ENCODE measurements around the gene PEX16.

Gene PEX16

DNA sequence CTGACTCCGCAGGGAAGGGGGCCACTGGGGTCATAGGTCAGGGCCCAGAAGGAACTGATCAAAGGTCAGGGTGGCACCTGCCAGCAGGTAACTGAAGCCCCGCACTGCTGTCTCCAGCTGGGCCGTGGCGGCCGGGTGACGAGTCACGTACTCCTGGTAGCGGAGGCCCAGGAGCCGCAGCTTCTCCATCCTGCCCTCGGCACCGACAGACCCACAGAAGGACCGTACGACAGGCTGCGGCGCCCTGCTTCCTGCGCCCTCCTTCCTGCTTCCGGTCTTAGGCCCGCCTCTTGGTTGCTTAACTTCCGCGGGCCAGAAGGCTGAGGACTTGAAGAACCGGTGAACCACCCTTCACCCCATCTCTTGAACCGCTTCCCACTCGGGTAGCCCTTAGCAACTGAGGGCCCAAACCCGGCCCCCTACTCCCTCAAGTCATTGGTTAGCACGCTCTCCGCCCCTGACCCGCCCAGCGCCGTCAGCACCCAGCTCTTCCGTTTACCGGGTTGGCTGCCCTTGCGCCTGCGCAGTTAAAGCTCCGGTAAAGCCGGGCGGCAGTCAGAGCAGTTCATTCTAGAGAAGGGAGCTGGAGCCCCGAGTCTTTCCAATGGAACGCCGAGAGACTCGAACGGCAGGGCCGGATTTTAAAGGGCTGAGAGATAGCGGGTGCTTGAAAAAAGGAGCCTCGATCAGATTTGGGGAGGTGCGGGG is at the start of gene PEX16:
Gene PEX16 (minus strand): TSS at position 255 of the 708 bp plus-strand sequence. CDS start 66 bp downstream, at position 189.
- H3K4me1 Mint-ChIP-seq (ENCODE audit: low read depth), result peaks cover 39% of the 10 kb centered on the region

GRCh38 chr11:45964911-45965389 is 47.3 kb upstream of the PEX16 start:
- no peaks in the 10 kb centered on the region for H3K9me3 Mint-ChIP-seq
- no peak overlapping the region for H3K4me3 Mint-ChIP-seq
- no peaks in the 10 kb centered on the region for H3K27me3 Mint-ChIP-seq
- peaks cover 19% of the 10 kb centered on the region for H3K36me3 Mint-ChIP-seq (ENCODE audit: low read depth)
- no peak overlapping the region for H3K27ac Mint-ChIP-seq
- no peaks in the 10 kb centered on the region for H3K4me1 Mint-ChIP-seq (ENCODE audit: low read depth)

More for the DNA sequence above, at the start of gene PEX16:
- Mint-ChIP-seq H3K27me3 (peaks cover 5% of the 10 kb centered on the region), H3K27ac (peak within 1 kb of the TSS; percentile 94), H3K36me3 (ENCODE audit: low read depth) (peaks cover 6% of the 10 kb centered on the region), H3K4me3 (peak within 1 kb of the TSS; percentile 97), H3K9me3 (no peaks in the 10 kb centered on the region)

GRCh38 chr11:45961751-45962240 is 44.1 kb upstream of the PEX16 start:
- Mint-ChIP-seq H3K4me1 (ENCODE audit: low read depth) (no peaks in the 10 kb centered on the region), H3K27ac (no peak overlapping the region), H3K36me3 (ENCODE audit: low read depth) (peaks cover 15% of the 10 kb centered on the region), H3K4me3 (no peak overlapping the region), H3K27me3 (no peaks in the 10 kb centered on the region), H3K9me3 (no peaks in the 10 kb centered on the region)

DNA sequence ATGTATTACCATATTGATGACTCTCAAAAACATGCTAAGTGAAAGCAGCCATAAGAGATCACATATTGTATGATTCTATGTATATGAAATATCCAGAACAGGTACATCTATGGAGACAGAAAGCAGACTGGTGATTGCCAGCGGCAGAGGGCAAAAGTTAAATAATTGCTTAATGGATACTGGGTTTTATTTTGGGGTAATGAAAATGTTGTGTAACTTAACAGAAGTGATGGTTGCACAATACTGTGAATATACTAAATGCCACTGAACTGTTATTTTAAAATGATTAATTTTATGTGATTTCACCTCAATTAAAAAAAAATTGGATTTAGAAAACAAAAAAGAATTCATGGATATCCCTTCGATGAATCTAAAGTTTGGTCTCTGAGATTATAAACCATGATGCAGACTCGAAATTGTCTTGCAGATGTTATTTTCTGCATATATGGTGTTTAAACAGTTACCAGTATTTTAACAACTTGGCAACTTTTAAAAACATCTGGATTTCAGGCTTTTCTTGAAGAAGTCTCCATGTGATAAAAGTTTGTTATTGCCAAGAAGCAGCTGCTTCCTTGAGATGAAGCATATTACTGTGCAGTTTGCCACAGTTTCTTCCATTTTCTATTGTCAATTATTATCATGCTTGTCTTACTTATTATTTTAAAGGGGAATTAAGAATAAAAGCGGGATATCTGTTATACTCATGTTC is 42.9 kb upstream of the PEX16 start:
- Mint-ChIP-seq H3K4me3 (no peak overlapping the region), H3K27me3 (no peaks in the 10 kb centered on the region), H3K27ac (peak overlapping the region; percentile 8), H3K4me1 (ENCODE audit: low read depth) (no peaks in the 10 kb centered on the region), H3K36me3 (ENCODE audit: low read depth) (peaks cover 18% of the 10 kb centered on the region), H3K9me3 (no peaks in the 10 kb centered on the region)

- no peaks in the 10 kb centered on the region for H3K27me3 Mint-ChIP-seq
- H3K27ac Mint-ChIP-seq, result peak overlapping the region; percentile 8
- H3K4me1 Mint-ChIP-seq (ENCODE audit: low read depth), result no peaks in the 10 kb centered on the region
- no peak overlapping the region for H3K4me3 Mint-ChIP-seq
- H3K36me3 Mint-ChIP-seq (ENCODE audit: low read depth), result peaks cover 20% of the 10 kb centered on the region
- H3K9me3 Mint-ChIP-seq, result no peaks in the 10 kb centered on the region
These were observed 42.2 kb upstream of the PEX16 start for GRCh38 chr11:45959851-45960250.

DNA sequence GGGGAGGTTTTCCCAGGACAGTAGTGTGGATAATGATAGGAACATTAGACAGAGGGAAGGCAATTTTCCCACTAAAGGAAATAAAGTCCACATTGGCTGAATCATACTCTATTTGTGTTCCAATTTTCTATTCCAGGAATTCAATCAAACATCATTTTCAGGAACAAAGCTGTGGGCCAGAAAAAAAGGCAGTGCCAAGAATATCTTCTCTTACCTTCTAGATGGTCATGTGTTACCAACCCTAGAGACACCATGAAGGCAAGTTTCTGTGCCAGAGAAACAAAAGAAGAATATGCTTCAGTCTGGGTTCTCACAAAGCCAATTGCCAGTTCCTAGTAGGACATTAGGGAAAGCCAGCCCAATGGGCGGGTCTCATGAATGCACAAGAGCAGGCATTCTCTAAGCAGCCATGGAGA is 32.3 kb upstream of the PEX16 start:
- Mint-ChIP-seq H3K9me3 (no peaks in the 10 kb centered on the region), H3K27me3 (no peaks in the 10 kb centered on the region), H3K4me3 (no peak overlapping the region), H3K4me1 (ENCODE audit: low read depth) (no peaks in the 10 kb centered on the region), H3K27ac (no peak overlapping the region), H3K36me3 (ENCODE audit: low read depth) (peaks cover 45% of the 10 kb centered on the region)

DNA sequence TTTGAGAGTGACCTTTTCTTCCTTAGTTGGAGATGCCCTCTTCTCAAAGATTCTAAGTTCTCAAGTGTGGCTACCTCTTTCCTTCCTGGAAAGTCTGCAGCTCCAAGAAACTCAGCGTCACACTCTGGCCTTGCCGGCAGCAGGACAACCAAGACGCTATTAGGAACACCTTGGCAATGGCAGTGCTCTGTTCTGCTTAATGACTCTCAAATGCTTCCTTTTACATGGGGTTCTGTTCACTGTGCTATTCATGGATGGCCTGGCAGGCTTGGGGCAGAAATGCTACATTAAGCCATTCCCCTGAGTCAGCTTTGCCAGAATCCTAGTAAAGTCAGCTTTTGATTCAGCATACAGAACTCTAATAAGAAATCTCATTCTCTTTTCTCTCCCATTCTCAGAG is 30.7 kb upstream of the PEX16 start:
- Mint-ChIP-seq H3K27ac (no peak overlapping the region), H3K36me3 (ENCODE audit: low read depth) (peaks cover 53% of the 10 kb centered on the region), H3K4me3 (no peak overlapping the region), H3K27me3 (no peaks in the 10 kb centered on the region), H3K9me3 (no peaks in the 10 kb centered on the region), H3K4me1 (ENCODE audit: low read depth) (no peaks in the 10 kb centered on the region)

DNA sequence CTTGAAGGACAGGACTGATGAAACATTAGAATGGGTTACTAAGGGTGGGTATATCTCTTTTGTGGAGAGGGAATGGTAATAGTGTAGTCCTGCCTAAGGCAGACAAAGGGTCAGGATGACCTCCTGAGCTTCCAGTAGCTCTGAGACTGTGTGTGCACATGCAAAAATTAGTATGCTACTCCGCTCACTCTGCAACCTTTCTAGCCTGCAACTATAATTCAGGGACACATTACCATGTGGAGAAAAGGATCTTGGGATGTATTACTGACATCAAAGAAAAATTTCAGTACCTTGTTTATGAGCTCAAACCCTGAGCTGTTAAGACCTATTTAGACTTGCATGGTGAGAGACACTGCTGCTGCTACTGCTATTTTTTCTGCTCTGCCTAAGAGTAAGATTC is 30.2 kb upstream of the PEX16 start:
- peaks cover 49% of the 10 kb centered on the region for H3K36me3 Mint-ChIP-seq (ENCODE audit: low read depth)
- no peak overlapping the region for H3K4me3 Mint-ChIP-seq
- no peaks in the 10 kb centered on the region for H3K9me3 Mint-ChIP-seq
- H3K27ac Mint-ChIP-seq, result no peak overlapping the region
- no peaks in the 10 kb centered on the region for H3K27me3 Mint-ChIP-seq
- no peaks in the 10 kb centered on the region for H3K4me1 Mint-ChIP-seq (ENCODE audit: low read depth)

GRCh38 chr11:45945397-45945999 is 27.8 kb upstream of the PEX16 start:
- Mint-ChIP-seq H3K36me3 (ENCODE audit: low read depth) (peaks cover 40% of the 10 kb centered on the region), H3K4me3 (no peak overlapping the region), H3K27ac (peak overlapping the region; percentile 1), H3K27me3 (no peaks in the 10 kb centered on the region), H3K9me3 (no peaks in the 10 kb centered on the region), H3K4me1 (ENCODE audit: low read depth) (peaks cover 3% of the 10 kb centered on the region)

- H3K27me3 Mint-ChIP-seq, result no peaks in the 10 kb centered on the region
- H3K4me3 Mint-ChIP-seq, result no peak overlapping the region
- no peaks in the 10 kb centered on the region for H3K9me3 Mint-ChIP-seq
- H3K36me3 Mint-ChIP-seq (ENCODE audit: low read depth), result peaks cover 32% of the 10 kb centered on the region
- H3K27ac Mint-ChIP-seq, result no peak overlapping the region
- H3K4me1 Mint-ChIP-seq (ENCODE audit: low read depth), result peaks cover 3% of the 10 kb centered on the region
These were observed 24.7 kb upstream of the PEX16 start for GRCh38 chr11:45942381-45942780.

GRCh38 chr11:45941285-45941684 is 23.6 kb upstream of the PEX16 start:
- Mint-ChIP-seq H3K4me3 (no peak overlapping the region), H3K27ac (no peak overlapping the region), H3K4me1 (ENCODE audit: low read depth) (peaks cover 7% of the 10 kb centered on the region), H3K27me3 (no peaks in the 10 kb centered on the region), H3K36me3 (ENCODE audit: low read depth) (peaks cover 32% of the 10 kb centered on the region), H3K9me3 (no peaks in the 10 kb centered on the region)

GRCh38 chr11:45939836-45940235 is 22.2 kb upstream of the PEX16 start:
- H3K4me3 Mint-ChIP-seq, result no peak overlapping the region
- H3K27me3 Mint-ChIP-seq, result no peaks in the 10 kb centered on the region
- no peaks in the 10 kb centered on the region for H3K9me3 Mint-ChIP-seq
- no peak overlapping the region for H3K27ac Mint-ChIP-seq
- H3K4me1 Mint-ChIP-seq (ENCODE audit: low read depth), result peaks cover 7% of the 10 kb centered on the region
- H3K36me3 Mint-ChIP-seq (ENCODE audit: low read depth), result peaks cover 25% of the 10 kb centered on the region

DNA sequence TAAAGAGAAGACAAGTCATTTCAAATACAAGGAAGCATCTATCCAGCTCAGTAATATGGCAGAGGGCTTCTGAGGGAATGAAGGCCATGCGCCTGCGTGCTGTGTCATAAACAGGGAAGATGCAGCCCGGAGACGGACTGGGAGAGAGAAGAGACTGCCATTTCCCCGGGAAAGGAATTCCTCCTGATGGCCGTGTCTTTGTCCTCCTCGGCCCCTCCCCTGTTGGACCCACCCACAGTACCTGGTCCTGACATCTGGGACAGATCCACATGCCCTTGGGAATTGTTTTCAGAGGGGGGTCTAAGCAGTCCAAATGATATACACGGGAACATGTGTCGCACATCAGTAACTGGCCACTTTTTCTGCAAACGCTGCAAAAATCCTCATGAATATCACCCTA is 20.2 kb upstream of the PEX16 start:
- H3K27me3 Mint-ChIP-seq, result no peaks in the 10 kb centered on the region
- no peak overlapping the region for H3K4me3 Mint-ChIP-seq
- H3K9me3 Mint-ChIP-seq, result no peaks in the 10 kb centered on the region
- no peak overlapping the region for H3K27ac Mint-ChIP-seq
- H3K4me1 Mint-ChIP-seq (ENCODE audit: low read depth), result peaks cover 7% of the 10 kb centered on the region
- peaks cover 14% of the 10 kb centered on the region for H3K36me3 Mint-ChIP-seq (ENCODE audit: low read depth)

DNA sequence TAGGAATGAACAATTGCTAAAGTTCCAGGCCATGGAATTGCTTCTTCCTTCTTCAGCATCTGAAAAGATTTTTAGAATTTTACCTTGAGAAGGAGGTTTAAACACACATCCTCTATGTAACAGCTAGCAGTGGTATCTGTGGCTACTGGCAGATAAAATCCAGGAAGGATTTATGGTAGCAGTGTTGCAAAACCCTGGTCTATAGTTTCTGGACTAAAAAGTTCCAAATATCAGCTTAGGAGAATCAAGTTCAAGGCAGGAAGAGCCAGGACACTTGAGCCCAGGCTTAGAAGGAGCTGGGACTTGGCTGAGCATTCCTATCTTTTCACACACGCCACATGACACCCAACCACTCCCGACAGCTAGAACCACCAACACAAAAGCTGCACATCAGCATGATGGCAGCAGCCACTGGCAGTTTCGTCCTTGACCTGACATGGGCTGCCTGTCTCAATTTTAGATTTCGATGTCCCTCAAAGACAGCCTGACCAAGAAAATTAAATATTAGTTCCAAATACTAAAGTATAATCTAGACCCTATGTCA is 18.9 kb upstream of the PEX16 start:
- Mint-ChIP-seq H3K36me3 (ENCODE audit: low read depth) (peaks cover 10% of the 10 kb centered on the region), H3K27me3 (no peaks in the 10 kb centered on the region), H3K27ac (no peak overlapping the region), H3K9me3 (no peaks in the 10 kb centered on the region), H3K4me1 (ENCODE audit: low read depth) (peaks cover 8% of the 10 kb centered on the region), H3K4me3 (no peak overlapping the region)
